GM18951 (cell line): ENCODE data around the gene SDK2.

Experiments used
- POLR2A ChIP-seq: IDR thresholded peaks from 4 replicates; pipeline ENCODE4 v1.6.1; 2011; ENCODE audit warnings: mild to moderate bottlenecking; ENCODE audit not compliant: insufficient read length, insufficient read depth; ENCODE audit errors: extremely low read depth
- in situ Hi-C: fragments of 300-500 bp; cut with MboI; formaldehyde crosslinking; loops from one replicate; pipeline ENCODE4 v1.12.0; 2022; ENCODE audit warnings: low sequenced_read_pairs, mixed read lengths, inconsistent platforms; ENCODE audit not compliant: unreplicated experiment

The SDK2 gene

DNA sequence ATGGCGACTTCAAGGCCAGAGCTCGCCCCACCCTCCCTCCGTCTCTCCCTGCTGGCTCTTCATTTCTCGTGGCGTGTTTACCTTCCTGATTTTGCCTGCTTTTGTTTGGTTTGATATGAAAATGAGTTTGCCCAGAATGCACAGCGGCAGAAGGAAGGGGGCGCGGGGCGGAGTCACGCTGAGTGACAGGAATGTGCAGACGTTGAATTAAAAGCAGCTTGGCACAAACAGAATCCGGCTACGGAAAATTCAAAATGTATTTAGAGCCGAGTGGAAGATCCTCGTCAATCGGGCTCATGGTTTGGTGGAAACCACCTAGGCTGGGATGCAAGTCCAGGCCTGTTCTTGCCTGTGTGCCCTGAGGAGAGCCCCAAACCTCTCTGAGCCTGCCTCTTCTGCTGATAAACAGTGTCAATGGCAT is 102.7 kb downstream of the SDK2 start:
- in situ Hi-C loops, result no loop called here
- TF ChIP-seq POLR2A, result no peak

DNA sequence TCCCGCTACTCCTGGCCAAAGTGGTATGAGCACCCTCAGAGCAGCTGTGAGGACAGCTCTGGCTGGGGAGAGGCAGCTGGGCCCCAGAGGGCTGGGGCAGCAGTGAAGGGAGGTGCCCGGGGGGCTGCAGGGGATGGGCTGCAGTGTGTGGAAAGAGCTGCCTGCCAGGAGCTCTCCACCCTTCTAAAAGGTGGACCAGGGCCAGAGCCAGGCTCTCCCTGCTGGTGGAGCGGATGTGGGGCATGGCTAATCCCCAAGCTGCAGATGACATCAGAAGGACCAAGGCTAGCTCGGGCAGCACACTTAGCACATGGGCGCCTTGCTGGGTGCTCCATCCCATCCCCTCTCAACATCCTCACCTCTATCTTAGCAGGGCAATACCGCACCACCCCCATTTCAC is 103.1 kb downstream of the SDK2 start:
- no peak for TF ChIP-seq POLR2A
- in situ Hi-C loops, result no loop called here

DNA sequence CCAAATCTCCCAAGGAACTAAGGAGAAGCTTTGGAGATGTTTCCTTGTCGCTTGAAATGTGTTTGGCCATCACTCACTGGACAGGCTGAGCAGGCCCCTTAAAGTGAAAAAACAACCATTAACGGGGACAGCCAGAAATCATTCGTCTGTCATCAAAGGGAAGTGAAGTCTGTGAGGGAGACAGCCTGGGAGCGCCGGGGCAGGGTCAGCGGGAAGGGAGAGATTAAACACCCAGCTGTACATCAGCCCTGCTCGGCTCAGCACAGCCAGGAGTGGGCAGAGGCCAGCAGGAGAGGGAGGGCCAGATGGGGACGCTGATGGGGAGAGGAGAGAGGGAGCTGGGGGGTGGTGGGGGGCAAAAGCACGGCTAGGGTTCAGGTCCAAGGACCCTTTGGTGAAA is 105.1 kb downstream of the SDK2 start:
- in situ Hi-C loops, result no loop called here
- TF ChIP-seq POLR2A, result no peak

DNA sequence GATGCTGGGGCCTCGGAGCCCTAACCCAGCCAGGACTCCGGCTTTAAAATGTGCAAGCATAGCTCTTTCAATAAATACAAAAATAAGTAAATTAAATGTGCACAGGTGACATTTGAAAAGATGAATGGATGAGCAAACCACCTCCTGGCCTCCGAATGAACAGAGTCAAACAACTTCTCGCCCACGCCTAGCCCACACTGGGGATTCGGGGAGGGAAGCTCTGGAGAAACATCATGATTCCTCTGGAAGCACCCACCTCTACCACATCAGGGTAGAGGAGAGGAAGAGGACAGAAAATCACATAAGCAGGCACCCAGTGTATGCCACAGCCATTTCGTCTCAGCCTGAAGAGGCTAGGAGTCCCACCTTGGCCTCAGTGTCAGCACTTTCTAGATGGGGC is 105.8 kb downstream of the SDK2 start:
- in situ Hi-C loops, result no loop called here
- no peak for TF ChIP-seq POLR2A

DNA sequence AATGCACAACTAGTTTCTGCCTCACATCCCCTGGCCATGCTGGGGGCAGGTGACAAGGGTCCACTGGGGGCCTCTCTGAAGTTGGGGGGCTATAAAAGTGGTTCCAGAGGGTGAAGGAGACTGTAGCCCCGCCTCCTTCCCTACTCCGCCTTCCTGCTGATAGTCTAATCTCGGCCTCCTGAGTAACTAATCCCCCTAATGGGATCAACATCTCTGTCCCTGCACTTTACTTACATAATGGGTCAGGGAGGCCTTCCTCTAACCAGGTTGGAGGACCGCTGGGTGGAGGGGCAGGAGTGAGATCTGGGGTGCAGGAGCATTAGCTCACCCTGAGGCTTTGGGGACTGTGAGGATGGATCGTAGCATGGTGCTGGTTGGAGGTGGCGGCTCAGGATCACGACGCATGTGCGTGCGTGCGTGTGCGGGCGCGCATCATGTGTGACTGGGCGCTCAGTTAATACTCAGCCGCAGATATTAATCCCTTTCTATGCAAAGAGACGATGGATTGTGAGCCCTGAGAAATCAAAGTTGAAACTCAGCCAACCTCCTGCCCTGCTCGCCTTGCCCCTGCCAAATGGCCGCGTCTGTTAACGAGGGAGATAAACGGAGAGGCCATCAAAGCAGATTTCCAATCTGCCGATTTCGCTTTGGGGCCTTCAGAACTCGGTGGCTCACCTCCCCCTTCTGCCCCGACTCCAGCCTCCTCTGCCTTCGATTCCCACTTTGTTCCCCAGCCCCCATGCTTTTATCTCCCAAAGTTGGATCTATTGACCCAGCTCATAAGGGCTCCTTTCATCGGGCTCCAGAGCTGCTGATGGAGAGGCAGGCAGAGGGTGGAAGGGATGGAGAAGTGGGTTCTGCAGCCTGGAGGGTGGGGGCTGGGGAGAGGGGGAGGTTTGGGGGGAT is 107.3 kb downstream of the SDK2 start:
- in situ Hi-C loops, result no loop called here
- no peak for TF ChIP-seq POLR2A

DNA sequence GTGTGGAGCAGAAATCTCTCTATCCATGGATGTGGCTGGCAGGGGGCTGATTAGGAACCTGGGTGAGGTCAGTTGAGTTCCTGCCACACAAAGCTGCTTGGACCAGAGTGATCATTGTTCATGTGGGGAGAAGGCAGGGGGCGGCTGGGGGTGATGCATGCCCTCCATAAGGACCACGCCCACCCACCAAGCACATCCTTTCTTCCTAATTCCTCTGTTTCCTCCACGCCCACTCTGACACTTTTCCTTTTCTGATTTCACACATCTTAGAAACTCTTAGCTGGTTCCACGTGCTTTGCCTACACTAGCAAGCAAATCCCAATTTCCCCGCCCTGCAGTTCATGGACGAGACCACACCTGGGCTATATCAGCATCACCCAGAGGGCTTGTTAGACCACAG is 108.5 kb downstream of the SDK2 start:
- in situ Hi-C loops, result no loop called here
- TF ChIP-seq POLR2A, result no peak

DNA sequence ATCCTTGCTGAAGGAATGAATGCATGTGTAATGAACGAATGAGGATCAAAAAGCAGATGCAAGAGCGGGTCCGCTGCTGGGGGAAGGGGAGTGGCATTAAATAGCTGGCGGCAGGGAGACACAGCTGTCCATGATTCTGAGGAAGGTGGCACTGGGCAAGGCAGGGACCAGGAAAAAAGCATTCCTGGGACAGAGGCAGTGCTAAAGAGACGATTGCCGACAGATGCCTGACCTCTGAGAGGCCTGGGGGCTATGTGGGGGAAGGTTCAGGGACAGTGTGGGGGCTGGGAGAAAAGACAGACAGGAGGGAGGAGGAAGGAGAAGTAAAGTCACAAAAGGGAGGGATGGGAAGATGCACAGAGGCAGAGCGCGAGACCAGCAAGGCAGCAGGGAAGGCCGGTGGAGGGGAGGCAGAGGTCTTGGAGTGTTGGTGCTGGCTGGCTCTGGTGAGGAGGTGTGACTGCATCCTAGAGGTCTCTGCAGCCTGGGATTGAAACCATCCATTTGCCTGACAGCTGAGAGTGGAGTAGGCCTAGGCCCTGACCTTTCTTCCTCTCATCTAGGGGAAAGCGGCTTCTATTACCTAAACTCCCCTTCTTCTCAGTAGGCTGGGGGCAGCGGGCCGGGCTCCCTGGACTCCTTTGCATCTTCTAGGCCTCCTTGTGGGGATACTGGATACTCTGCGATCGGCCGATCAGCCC is 109.9 kb downstream of the SDK2 start:
- in situ Hi-C loops, result no loop called here
- no peak for TF ChIP-seq POLR2A

DNA sequence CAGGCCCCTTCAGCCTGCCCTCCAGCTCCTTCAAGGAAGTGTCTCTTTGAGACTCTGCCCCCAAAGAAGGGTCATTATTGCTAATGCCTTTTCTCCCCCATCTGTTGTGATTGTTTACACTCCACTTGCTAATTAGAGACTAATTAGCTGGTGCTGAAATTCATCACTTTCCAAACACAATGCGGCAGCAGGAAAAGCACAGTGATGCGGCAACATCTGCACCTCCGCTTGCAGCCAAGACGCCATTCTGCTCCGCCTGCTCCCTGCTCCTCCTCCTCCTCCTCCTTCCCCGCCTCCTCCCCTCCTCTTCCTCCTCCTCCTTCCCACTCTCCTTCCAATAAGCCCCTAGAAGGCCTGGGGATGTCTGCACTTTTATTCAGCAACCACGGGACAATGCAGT is 110.5 kb downstream of the SDK2 start:
- in situ Hi-C loops, result no loop called here
- no peak for TF ChIP-seq POLR2A

DNA sequence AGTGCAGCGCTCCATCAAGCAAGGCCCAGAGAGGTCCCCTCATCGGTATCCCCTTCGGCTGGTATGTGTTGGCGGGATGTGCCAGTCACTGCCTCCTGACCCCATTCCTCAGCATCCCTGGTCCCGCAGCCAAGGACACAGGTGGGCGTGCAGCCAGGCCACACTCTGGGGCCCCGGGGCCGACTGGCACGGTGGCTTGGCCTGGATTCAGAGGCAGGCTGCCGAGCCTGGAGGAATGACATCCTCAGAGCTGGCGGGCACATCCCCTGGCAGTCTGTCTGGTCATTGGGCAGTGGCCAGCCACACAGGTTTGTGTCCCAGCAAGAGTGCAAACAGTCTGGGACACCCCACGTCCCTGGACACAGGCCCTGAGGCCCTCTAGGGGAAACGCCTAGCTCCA is 111.1 kb downstream of the SDK2 start:
- in situ Hi-C loops, result no loop called here
- no peak for TF ChIP-seq POLR2A

DNA sequence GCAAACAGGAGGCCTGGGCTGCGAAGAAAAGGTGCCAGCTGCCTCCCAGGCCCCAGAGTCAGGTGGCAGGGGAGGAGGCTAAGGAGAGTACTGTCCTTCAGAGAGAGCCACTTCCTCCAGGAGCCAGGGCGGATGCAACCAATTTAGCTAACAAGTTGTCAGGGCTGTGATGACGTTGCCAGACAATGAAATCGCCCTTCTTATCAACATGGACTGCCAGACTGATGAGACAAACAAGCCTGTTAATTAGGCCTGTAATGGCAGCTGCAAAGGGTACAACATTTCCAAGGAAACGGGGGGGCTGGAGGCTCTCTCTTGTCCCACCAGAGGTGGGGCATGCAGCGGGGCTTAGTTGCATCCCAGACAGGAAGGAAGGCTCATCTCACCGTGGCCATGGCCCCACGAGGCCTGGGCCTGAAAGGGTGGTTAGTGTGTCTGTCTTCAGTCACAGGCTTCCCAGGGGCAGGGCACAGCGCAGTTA is 111.8 kb downstream of the SDK2 start:
- in situ Hi-C loops, result no loop called here

DNA sequence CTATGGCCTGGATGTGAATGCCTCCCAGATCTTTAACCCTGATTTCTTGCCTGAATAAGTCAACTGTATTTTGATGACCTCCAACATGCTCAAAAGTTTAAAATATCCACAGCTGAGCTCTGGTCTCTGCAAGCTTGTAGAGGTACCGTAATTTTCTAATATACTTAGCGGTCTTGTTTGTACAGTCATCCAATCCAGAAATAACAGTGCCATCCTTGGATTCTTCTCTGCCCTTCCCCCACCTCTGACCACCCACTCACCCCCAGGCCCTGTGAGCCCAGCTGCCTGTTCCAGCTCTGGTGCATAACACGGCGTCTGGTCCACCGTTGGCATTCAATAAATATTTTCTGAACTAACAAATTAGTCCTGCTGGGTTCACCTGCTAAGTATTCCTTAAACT is 113.1 kb downstream of the SDK2 start:
- in situ Hi-C loops, result no loop called here
- no peak for TF ChIP-seq POLR2A

More for the DNA sequence above, 111.8 kb downstream of the SDK2 start:
- no peak for TF ChIP-seq POLR2A

DNA sequence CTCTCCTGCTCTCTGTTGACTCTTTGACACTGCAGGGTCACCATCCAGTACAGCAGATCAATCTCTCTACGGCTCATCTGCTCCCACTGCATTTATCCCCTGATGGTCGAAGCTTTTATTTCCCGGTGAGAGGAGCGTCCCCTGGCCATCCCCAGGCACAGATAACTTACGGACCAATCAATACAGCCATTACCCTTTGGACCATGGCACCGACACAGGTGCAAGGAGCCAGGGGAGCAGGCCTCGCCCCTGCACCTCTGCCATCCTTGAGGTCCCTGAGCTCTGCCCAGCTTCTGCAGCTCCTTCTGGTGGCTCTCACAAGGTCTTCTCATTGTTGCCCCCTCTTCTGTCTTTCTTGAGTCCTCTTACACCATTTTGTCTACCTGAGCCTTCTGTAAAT is 115.6 kb downstream of the SDK2 start:
- TF ChIP-seq POLR2A, result no peak
- in situ Hi-C loops, result no loop called here

DNA sequence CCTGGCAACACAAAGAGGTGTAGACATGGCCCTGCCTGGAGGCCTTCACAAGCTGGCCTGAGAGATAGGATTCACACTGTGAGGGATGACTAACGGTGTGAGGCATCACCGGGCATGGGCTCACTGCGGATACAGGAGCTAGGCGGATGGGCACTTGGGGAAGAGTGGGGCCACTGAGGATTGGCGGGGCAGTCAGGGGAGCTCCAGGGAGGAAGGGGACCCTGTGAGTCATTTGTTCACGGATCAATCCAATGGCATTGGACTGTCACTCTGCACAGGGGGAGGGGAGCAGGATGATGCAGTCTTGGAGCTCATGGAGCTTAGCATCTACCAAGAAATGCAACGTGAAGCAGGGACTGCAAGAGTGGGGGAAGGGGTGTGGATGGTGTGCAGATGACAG is 117.3 kb downstream of the SDK2 start:
- no peak for TF ChIP-seq POLR2A
- in situ Hi-C loops, result no loop called here
